Pancreas (tissue), 10 donors: ENCODE measurements around the gene SIL1. TPM values are rescaled to one million over a fixed set of nuclear protein-coding genes. Genes with fewer than 3 reads are reported as not detected.

ENCODE experiments used
- ATAC-seq, 4 donors: fragments of 200-7000 bp; cut with Tn5 transposase; one replicate each; pipeline versions ENCODE4 v1.8.0 to v1.9.1; 2020; ENCODE audit warnings: mild to moderate bottlenecking in 4 of 4, moderate library complexity in 4 of 4
- DNase-seq, 6 donors: peaks; one replicate each; pipeline ENCODE4 v3.0.0-alpha.2; 2020
- FAIRE-seq: peaks from 2 replicates; lab custom pipeline; 2012; peaks lifted over from hg19 to GRCh38; lab: Jason Lieb, UNC
- H3K27ac ChIP-seq, 4 donors: fragments of 200-600 bp; sonication (generic); 1 replicate in 3 of 4; 2 replicates in 1 of 4; pipeline versions ENCODE4 v1.5.0 to v1.8.0; 2020
- H3K27me3 ChIP-seq, 4 donors: fragments of 200-600 bp; one replicate each; pipeline ENCODE4 v1.8.0; 2021
- H3K36me3 ChIP-seq, 3 donors: fragments of 200-600 bp; sonication (generic) in 1 of 3; one replicate each; pipeline versions ENCODE4 v1.5.0 to v1.8.0; 2020 to 2021
- H3K4me1 ChIP-seq, 3 donors: fragments of 200-600 bp; one replicate each; pipeline ENCODE4 v1.8.0; 2021
- H3K4me3 ChIP-seq, 4 donors: fragments of 200-600 bp; sonication (generic) in 2 of 4; one replicate each; pipeline versions ENCODE4 v1.5.0 to v1.8.0; 2020 to 2021
- H3K9me3 ChIP-seq, 4 donors: fragments of 200-600 bp; one replicate each; pipeline ENCODE4 v1.8.0; 2021
- CTCF ChIP-seq, 4 donors: fragments of 200-600 bp; sonication (generic) in 3 of 4; IDR thresholded peaks; one replicate each; pipeline versions ENCODE4 v1.5.0 to v1.8.0; 2021; ENCODE audit warnings: antibody characterized with exemption in 4 of 4
- WGBS, 2 donors: extraction: QIAGEN DNeasy Blood & Tissue Kit; methylation state at CpG; one replicate each; pipeline ENCODE4 v1.1.7; 2013; 5-methylcytosine and 5-hydroxymethylcytosine counted together
- intact Hi-C, 3 donors: fragments of 100-400 bp; cut with DNase I; formaldehyde crosslinking; loops; one replicate each; pipeline versions ENCODE4 v1.11.1 to v1.14.2; 2022
- polyA plus RNA-seq, 2 donors: library from polyadenylated mRNA; stranded (reverse); fragments of 200-250 nt; gene quantifications; one replicate each; pipeline ENCODE4 v1.2.3, GENCODE V29; 2013
- total RNA-seq, 6 donors: library from RNA; stranded (reverse); fragmentation: NEBNext Ultra II Directional in 4 of 6; extraction: Animal tissue kit (Norgen Biotek cat#: 25700) in 4 of 6; gene quantifications; one replicate each; pipeline versions ENCODE4 v1.2.1 to v1.2.4, GENCODE V29; 2021 to 2023
- donor health status: healthy with polysubstance abuse.
- donor health status: DM: no; HTN: no; CAD: no; lungs with moderate emphysema.
- donor health status: DM: no; HTN: no; CAD: no.
- donor health status: control.
- donor health status: control.
- donor health status: Bipolar disorder and iron deficiency.
- donor health status: DM: yes; HTN: yes; CAD: no.
- donor health status: DM: no; HTN: no; CAD: no.
- donor health status: DM: no; HTN: no; CAD: no.
- donor health status: DM: yes; HTN: yes; CAD: no.

The SIL1 gene
- total and polyA plus RNA-seq, 8 donors, result 38.6 to 119 (median 55.0) TPM

GRCh38 chr5:139186261-139186660, 11.9 kb downstream of the SIL1 start:
- peaks cover 12 to 30% (median 17%) of the 10 kb centered on the region in 3 donors for H3K4me1 ChIP-seq
- TF ChIP-seq CTCF (IDR thresholded peaks at IDR 0.05), result no peak
- intact Hi-C loops, result no loop called here
- H3K4me3 ChIP-seq, result no peak overlapping the region
- H3K27ac ChIP-seq, result no peak overlapping the region
- ATAC-seq (no peak), FAIRE-seq (no peak), DNase-seq (no peak)
- WGBS, 2 donors, result 80 to 85% methylated on average over 3 of the region's 3 CpGs
- H3K9me3 ChIP-seq, result no peaks in the 10 kb centered on the region
- H3K36me3 ChIP-seq, result no peaks in the 10 kb centered on the region
- H3K27me3 ChIP-seq, result no peaks in the 10 kb centered on the region

- H3K36me3 ChIP-seq, result no peaks in the 10 kb centered on the region
- no peak for FAIRE-seq
- H3K9me3 ChIP-seq, result no peaks in the 10 kb centered on the region
- peaks cover 13 to 32% (median 18%) of the 10 kb centered on the region in 3 donors for H3K4me1 ChIP-seq
- no peak overlapping the region for H3K27ac ChIP-seq
- H3K27me3 ChIP-seq, result no peaks in the 10 kb centered on the region
- intact Hi-C loops, result no loop called here
- no peak for ATAC-seq
- WGBS, 2 donors, result 67 to 84% methylated on average over 1 of the region's 1 CpG
- TF ChIP-seq CTCF (IDR thresholded peaks at IDR 0.05), result no peak
- no peak overlapping the region for H3K4me3 ChIP-seq
- no peak for DNase-seq
Observed at GRCh38 chr5:139185589-139185988, 12.6 kb downstream of the SIL1 start.

DNA sequence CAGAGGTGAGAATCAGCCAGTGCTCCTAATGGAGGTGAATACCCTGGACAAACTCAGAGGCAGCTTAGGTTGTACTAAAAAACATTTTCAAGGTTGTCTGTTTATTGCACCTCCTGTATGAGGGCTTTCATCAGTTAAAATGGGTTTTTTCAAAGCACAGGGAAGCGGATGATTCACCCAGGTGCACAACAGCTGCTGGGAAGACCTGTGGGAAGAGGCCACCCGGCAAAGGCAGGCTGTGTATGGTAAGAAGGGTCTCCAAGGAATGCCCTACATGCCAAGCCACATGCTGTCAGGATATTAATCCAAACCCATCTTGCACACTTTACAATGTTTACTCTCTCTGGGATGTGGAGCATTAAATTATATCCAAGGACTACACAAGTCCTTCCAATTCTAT, 14.7 kb downstream of the SIL1 start:
- H3K4me1 ChIP-seq, result peaks cover 27 to 47% (median 34%) of the 10 kb centered on the region in 3 donors
- no peak overlapping the region for H3K4me3 ChIP-seq
- intact Hi-C loops, result no loop called here
- ATAC-seq, result peak; percentile 23 to 55 (median 48)
- no peaks in the 10 kb centered on the region for H3K36me3 ChIP-seq
- WGBS, 2 donors, result 27 to 38% methylated on average over 2 of the region's 2 CpGs
- no peak for FAIRE-seq
- DNase-seq, result peak in 3 of 6 donors; percentile 33 to 62 (median 43)
- H3K27me3 ChIP-seq, result no peaks in the 10 kb centered on the region
- H3K9me3 ChIP-seq, result no peaks in the 10 kb centered on the region
- H3K27ac ChIP-seq, result peak overlapping the region in 1 of 4 donors; percentile 7
- no peak for TF ChIP-seq CTCF (IDR thresholded peaks at IDR 0.05)

GRCh38 chr5:139182528-139183296, 15.5 kb downstream of the SIL1 start:
- FAIRE-seq (no peak), DNase-seq (no peak), ATAC-seq (no peak)
- Histone ChIP-seq H3K27ac (no peak overlapping the region), H3K4me1 (peaks cover 35 to 55% (median 42%) of the 10 kb centered on the region in 3 donors), H3K4me3 (no peak overlapping the region), H3K9me3 (no peaks in the 10 kb centered on the region), H3K36me3 (no peaks in the 10 kb centered on the region), H3K27me3 (no peaks in the 10 kb centered on the region)
- WGBS, 2 donors, result 92 to 95% methylated on average over 4 of the region's 4 CpGs
- no peak for TF ChIP-seq CTCF (IDR thresholded peaks at IDR 0.05)
- intact Hi-C loops, result no loop called here

- H3K4me1 ChIP-seq, result peaks cover 36 to 62% (median 50%) of the 10 kb centered on the region in 3 donors
- FAIRE-seq (no peak), DNase-seq (no peak), ATAC-seq (no peak)
- H3K27ac ChIP-seq, result no peak overlapping the region
- intact Hi-C loops, result no loop called here
- H3K27me3 ChIP-seq, result no peaks in the 10 kb centered on the region
- no peaks in the 10 kb centered on the region for H3K9me3 ChIP-seq
- H3K4me3 ChIP-seq, result no peak overlapping the region
- no peaks in the 10 kb centered on the region for H3K36me3 ChIP-seq
- 75% methylated on average over 8 of the region's 8 CpGs for WGBS, 2 donors
- no peak for TF ChIP-seq CTCF (IDR thresholded peaks at IDR 0.05)
Observed at GRCh38 chr5:139181835-139182452, 16.2 kb downstream of the SIL1 start.
